ENCODE results near the gene DCDC2C.

GRCh38 chr2:3801506-3801905, 98.1 kb downstream of the DCDC2C start:
- TF ChIP-seq CTCF (conservative IDR thresholded peaks at IDR 0.05; ENCODE audit: low read depth, low read length) (no peak), EZH2phosphoT487 (IDR thresholded peaks at IDR 0.05; ENCODE audit: borderline replicate concordance, low read length) (no peak), EZH2 (IDR thresholded peaks at IDR 0.05; ENCODE audit: low read length, unreplicated experiment) (no peak)
